ENCODE results near the gene TMEM30A.

DNA sequence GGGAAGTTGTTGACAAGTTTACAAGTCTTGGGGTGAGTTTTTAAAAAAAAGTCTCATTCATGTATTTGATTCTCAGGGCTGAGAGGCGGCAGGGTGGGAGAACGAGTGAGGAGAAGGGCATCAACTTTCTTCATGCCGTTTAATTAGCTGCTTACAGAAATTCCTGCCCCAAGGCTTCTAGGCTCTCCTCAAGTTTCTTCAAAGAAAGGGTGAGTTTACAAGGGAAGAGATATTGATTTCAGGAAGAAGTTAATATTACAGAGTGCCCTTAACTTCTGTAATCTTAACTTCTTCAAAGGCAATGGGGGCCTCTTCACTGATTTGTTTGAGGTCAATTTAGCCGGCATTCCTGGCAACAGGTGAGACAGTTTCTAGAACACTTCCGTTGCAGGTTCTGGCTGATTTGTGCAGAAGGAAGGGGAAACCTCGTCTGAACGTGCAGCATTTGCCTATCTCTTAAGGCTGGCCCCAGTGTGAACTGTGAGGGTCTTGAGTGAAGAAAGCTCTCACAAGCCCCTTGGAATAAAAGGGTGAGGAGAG, 75.3 kb downstream of the TMEM30A start:
- TF ChIP-seq, protein P1, sequence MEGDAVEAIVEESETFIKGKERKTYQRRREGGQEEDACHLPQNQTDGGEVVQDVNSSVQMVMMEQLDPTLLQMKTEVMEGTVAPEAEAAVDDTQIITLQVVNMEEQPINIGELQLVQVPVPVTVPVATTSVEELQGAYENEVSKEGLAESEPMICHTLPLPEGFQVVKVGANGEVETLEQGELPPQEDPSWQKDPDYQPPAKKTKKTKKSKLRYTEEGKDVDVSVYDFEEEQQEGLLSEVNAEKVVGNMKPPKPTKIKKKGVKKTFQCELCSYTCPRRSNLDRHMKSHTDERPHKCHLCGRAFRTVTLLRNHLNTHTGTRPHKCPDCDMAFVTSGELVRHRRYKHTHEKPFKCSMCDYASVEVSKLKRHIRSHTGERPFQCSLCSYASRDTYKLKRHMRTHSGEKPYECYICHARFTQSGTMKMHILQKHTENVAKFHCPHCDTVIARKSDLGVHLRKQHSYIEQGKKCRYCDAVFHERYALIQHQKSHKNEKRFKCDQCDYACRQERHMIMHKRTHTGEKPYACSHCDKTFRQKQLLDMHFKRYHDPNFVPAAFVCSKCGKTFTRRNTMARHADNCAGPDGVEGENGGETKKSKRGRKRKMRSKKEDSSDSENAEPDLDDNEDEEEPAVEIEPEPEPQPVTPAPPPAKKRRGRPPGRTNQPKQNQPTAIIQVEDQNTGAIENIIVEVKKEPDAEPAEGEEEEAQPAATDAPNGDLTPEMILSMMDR (IDR thresholded peaks at IDR 0.05; ENCODE audit: low read length): no peak
- TF ChIP-seq EZH2 (optimal IDR thresholded peaks at IDR 0.05; ENCODE audit: low read depth, low read length): no peak

Data from MM.1S (cell line).